H9 (cell line): ENCODE results near the gene AMN. TPM values are rescaled to one million over a fixed set of nuclear protein-coding genes. Genes with fewer than 3 reads are reported as not detected.

ENCODE experiments used
- DNase-seq: peaks from one replicate; pipeline ENCODE4 v3.0.0-alpha.2; 2017
- H2AFZ ChIP-seq: one replicate; pipeline ENCODE4 v1.6.1; 2013; ENCODE audit warnings: mild to moderate bottlenecking, low read length, control low read depth, moderate library complexity
- H2AK5ac ChIP-seq: 2 replicates; pipeline ENCODE4 v1.6.1; 2013; ENCODE audit warnings: low read length, control low read depth, mixed read lengths; ENCODE audit not compliant: insufficient read length
- H2BK120ac ChIP-seq: one replicate; pipeline ENCODE4 v1.6.1; 2013; ENCODE audit warnings: low read depth, mild to moderate bottlenecking, low read length, control low read depth, inconsistent platforms; ENCODE audit not compliant: poor library complexity, severe bottlenecking
- H2BK12ac ChIP-seq: 2 replicates; pipeline ENCODE4 v1.6.1; 2013; ENCODE audit warnings: low read length, control low read depth, mixed read lengths, low read depth; ENCODE audit not compliant: insufficient read length
- H2BK15ac ChIP-seq: 2 replicates; pipeline ENCODE4 v1.6.1; 2013; ENCODE audit warnings: low read depth, low read length, control low read depth
- H2BK20ac ChIP-seq: one replicate; pipeline ENCODE4 v1.6.1; 2013; ENCODE audit warnings: low read depth, mild to moderate bottlenecking, low read length, control low read depth, inconsistent platforms; ENCODE audit not compliant: poor library complexity, severe bottlenecking
- H2BK5ac ChIP-seq: 2 replicates; pipeline ENCODE4 v1.6.1; 2013; ENCODE audit warnings: low read length, control low read depth, mixed read lengths; ENCODE audit not compliant: insufficient read length
- H3K14ac ChIP-seq: 2 replicates; pipeline ENCODE4 v1.6.1; 2013; ENCODE audit warnings: low read length, control low read depth; ENCODE audit not compliant: insufficient read depth
- H3K18ac ChIP-seq: 2 replicates; pipeline ENCODE4 v1.6.1; 2013; ENCODE audit warnings: low read depth, mild to moderate bottlenecking, mixed read lengths, low read length, control low read depth; ENCODE audit not compliant: insufficient read length
- H3K23ac ChIP-seq: 2 replicates; pipeline ENCODE4 v1.6.1; 2013; ENCODE audit warnings: low read length, control low read depth, mixed read lengths, low read depth; ENCODE audit not compliant: insufficient read length
- H3K23me2 ChIP-seq: 2 replicates; pipeline ENCODE4 v1.6.1; 2013; ENCODE audit warnings: low read depth, mild to moderate bottlenecking, mixed read lengths, low read length, control low read depth; ENCODE audit not compliant: insufficient read length, poor library complexity, severe bottlenecking
- H3K27ac ChIP-seq: 2 replicates; pipeline ENCODE4 v1.5.1; 2013; ENCODE audit warnings: low read length, control low read depth, mixed read lengths, low read depth; ENCODE audit not compliant: insufficient read length
- H3K27me3 ChIP-seq: 2 replicates; pipeline ENCODE4 v1.6.1; 2013; ENCODE audit warnings: low read length, control low read depth, inconsistent platforms; ENCODE audit not compliant: insufficient read depth
- H3K4ac ChIP-seq: 2 replicates; pipeline ENCODE4 v1.6.1; 2013; ENCODE audit warnings: low read depth, mild to moderate bottlenecking, control low read depth, inconsistent platforms, low read length, moderate library complexity
- H3K4me1 ChIP-seq: 2 replicates; pipeline ENCODE4 v1.6.1; 2013; ENCODE audit warnings: low read length, control low read depth, inconsistent platforms; ENCODE audit not compliant: insufficient read depth
- H3K4me2 ChIP-seq: 2 replicates; pipeline ENCODE4 v1.6.1; 2013; ENCODE audit warnings: low read length, control low read depth, mixed read lengths; ENCODE audit not compliant: insufficient read length, insufficient read depth
- H3K56ac ChIP-seq: 2 replicates; pipeline ENCODE4 v1.6.1; 2013; ENCODE audit warnings: low read depth, mild to moderate bottlenecking, mixed read lengths, low read length, control low read depth; ENCODE audit not compliant: insufficient read length
- H3K79me1 ChIP-seq: 2 replicates; pipeline ENCODE4 v1.6.1; 2013; ENCODE audit warnings: low read depth, mild to moderate bottlenecking, moderate library complexity, low read length, control low read depth, inconsistent platforms; ENCODE audit not compliant: insufficient read depth, poor library complexity, severe bottlenecking
- H3K79me2 ChIP-seq: 2 replicates; pipeline ENCODE4 v1.6.1; 2013; ENCODE audit warnings: low read length, control low read depth, inconsistent platforms; ENCODE audit not compliant: insufficient read depth
- H3K9ac ChIP-seq: 2 replicates; pipeline ENCODE4 v1.6.1; 2013; ENCODE audit warnings: low read length, control low read depth, mixed read lengths; ENCODE audit not compliant: insufficient read length; ENCODE audit errors: extremely low read depth
- H3K9me3 ChIP-seq: one replicate; pipeline ENCODE4 v1.6.1; 2013; ENCODE audit warnings: low read depth, low read length, inconsistent platforms; ENCODE audit not compliant: control insufficient read depth
- H3T11ph ChIP-seq: one replicate; pipeline ENCODE4 v1.6.1; 2013; ENCODE audit warnings: mild to moderate bottlenecking, low read length, control low read depth, inconsistent platforms
- H4K20me1 ChIP-seq: one replicate; pipeline ENCODE4 v1.6.1; 2013; ENCODE audit not compliant: control insufficient read depth, insufficient read length, insufficient read depth
- H4K5ac ChIP-seq: 2 replicates; pipeline ENCODE4 v1.6.1; 2013; ENCODE audit warnings: low read depth, mild to moderate bottlenecking, mixed read lengths, low read length, control low read depth; ENCODE audit not compliant: insufficient read length
- H4K8ac ChIP-seq: replicated peaks from 2 replicates; pipeline ENCODE4 v1.6.1; 2013; ENCODE audit warnings: low read length, control low read depth, mixed read lengths, low read depth; ENCODE audit not compliant: insufficient read length
- H4K91ac ChIP-seq: 2 replicates; pipeline ENCODE4 v1.6.1; 2013; ENCODE audit warnings: low read depth, mild to moderate bottlenecking, moderate library complexity, mixed read lengths, low read length, control low read depth; ENCODE audit not compliant: insufficient read length
- H3K27ac Mint-ChIP-seq, 3 experiments: 2 replicates in 2 of 3; 3 replicates in 1 of 3; pipeline ENCODE4 v1.8.0; 2020 to 2021; ENCODE audit warnings: mixed read lengths in 3 of 3, mild to moderate bottlenecking in 1 of 3, moderate library complexity in 1 of 3
- H3K27me3 Mint-ChIP-seq: 2 replicates; pipeline ENCODE4 v1.8.0; 2021; ENCODE audit warnings: low read depth, mild to moderate bottlenecking, moderate library complexity, mixed read lengths
- H3K36me3 Mint-ChIP-seq, 3 experiments: 2 replicates in 2 of 3; 3 replicates in 1 of 3; pipeline ENCODE4 v1.8.0; 2020 to 2021; ENCODE audit warnings: low read depth in 3 of 3, mixed read lengths in 3 of 3; ENCODE audit not compliant: insufficient read depth in 1 of 3
- H3K4me1 Mint-ChIP-seq, 2 experiments: 2 replicates each; pipeline ENCODE4 v1.8.0; 2020; ENCODE audit warnings: mixed read lengths in 2 of 2
- H3K4me3 Mint-ChIP-seq, 2 experiments: 2 replicates in 1 of 2; 3 replicates in 1 of 2; pipeline ENCODE4 v1.8.0; 2020 to 2021; ENCODE audit warnings: mild to moderate bottlenecking in 2 of 2, mixed read lengths in 2 of 2, moderate library complexity in 1 of 2
- H3K9me3 Mint-ChIP-seq, 2 experiments: 2 replicates in 1 of 2; 3 replicates in 1 of 2; pipeline ENCODE4 v1.8.0; 2020; ENCODE audit warnings: mild to moderate bottlenecking in 2 of 2, mixed read lengths in 2 of 2, moderate library complexity in 1 of 2
- CTCF ChIP-seq: fragments of 200-600 bp; sonication (generic); conservative IDR thresholded peaks from 3 replicates; pipeline ENCODE4 v1.8.0; 2021; ENCODE audit warnings: antibody characterized with exemption, mild to moderate bottlenecking
- WGBS: extraction: QIAGEN DNeasy Blood & Tissue Kit; methylation state at CpG from one replicate; pipeline ENCODE4 v1.1.7; 2013; ENCODE audit warnings: missing lambda C conversion rate, low lambda C conversion rate, mixed read lengths; ENCODE audit not compliant: insufficient read length; ENCODE audit errors: extremely low coverage; 5-methylcytosine and 5-hydroxymethylcytosine counted together
- total RNA-seq: library from RNA; stranded (reverse); gene quantifications from 2 replicates; pipeline ENCODE4 v1.2.1, GENCODE V29; 2021

Gene AMN
- total RNA-seq, 1 experiment from 2014 or later: 1.9 TPM

- no peak overlapping the region for H3K18ac ChIP-seq
- no peak overlapping the region for H2BK12ac ChIP-seq
- no peak overlapping the region for H3K14ac ChIP-seq
- H3K27me3 ChIP-seq: peaks cover 11% of the 10 kb centered on the region
- no peak overlapping the region for H3K9ac ChIP-seq
- no peak overlapping the region for H3K27ac ChIP-seq
- H3K4me1 Mint-ChIP-seq: peaks cover 0 to 2% of the 10 kb centered on the region in 2 experiments; a peak in 1 of 4 replicates
- H4K5ac ChIP-seq: no peak overlapping the region
- no peak overlapping the region for H3K4me3 Mint-ChIP-seq
- no peak overlapping the region for H2BK5ac ChIP-seq
- H3K36me3 Mint-ChIP-seq: no peaks in the 10 kb centered on the region
- H3T11ph ChIP-seq: no peak overlapping the region
- H3K27ac Mint-ChIP-seq: no peak overlapping the region
- no peaks in the 10 kb centered on the region for H3K4me1 ChIP-seq
- no peak overlapping the region for H3K23ac ChIP-seq
- no peak for TF ChIP-seq CTCF
- H2AK5ac ChIP-seq: no peak overlapping the region
- WGBS: 100% methylated on average over 1 of the region's 2 CpGs
- DNase-seq: no peak
- peaks cover 3% of the 10 kb centered on the region for H4K20me1 ChIP-seq
- no peaks in the 10 kb centered on the region for H3K23me2 ChIP-seq
- H3K9me3 ChIP-seq: no peaks in the 10 kb centered on the region
- no peak overlapping the region for H2BK120ac ChIP-seq
- no peak overlapping the region for H3K56ac ChIP-seq
- H4K8ac ChIP-seq: no peak overlapping the region
- H3K9me3 Mint-ChIP-seq: no peaks in the 10 kb centered on the region
- H2BK15ac ChIP-seq: no peak overlapping the region
- H3K27me3 Mint-ChIP-seq: no peaks in the 10 kb centered on the region
- no peak overlapping the region for H2AFZ ChIP-seq
- H4K91ac ChIP-seq: no peak overlapping the region
- no peak overlapping the region for H3K4me2 ChIP-seq
- no peak overlapping the region for H2BK20ac ChIP-seq
- H3K4ac ChIP-seq: no peak overlapping the region
- no peaks in the 10 kb centered on the region for H3K79me1 ChIP-seq
- no peaks in the 10 kb centered on the region for H3K79me2 ChIP-seq
These were observed 4.0 kb upstream of the AMN start for GRCh38 chr14:102918438-102918837.
